HG03139 (cell line): ENCODE data around the gene DNM3.

Experiments
- ATAC-seq: cut with Tn5 transposase; IDR thresholded peaks from one replicate; pipeline ENCODE4 v1.9.1; 2021; ENCODE audit not compliant: unreplicated experiment

Gene DNM3

DNA sequence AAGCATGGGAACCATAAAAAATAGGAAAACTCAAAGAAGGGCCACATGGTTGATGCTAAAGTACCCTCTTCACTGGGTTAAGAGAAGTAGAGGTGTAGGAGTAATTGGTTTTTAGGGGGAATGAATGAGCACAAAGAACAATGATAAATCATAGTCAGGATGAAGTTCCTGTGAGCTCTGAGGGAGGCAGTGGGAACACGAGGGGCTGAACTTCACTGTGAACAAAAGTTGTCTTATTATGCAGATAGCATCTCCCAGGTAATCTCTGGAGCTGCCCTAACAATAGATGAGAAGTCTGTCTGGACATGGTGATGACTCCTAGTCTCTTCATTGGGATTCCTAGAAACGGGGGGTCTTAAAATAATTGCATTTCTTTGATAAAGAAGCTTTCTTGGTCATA, 127.9 kb downstream of the DNM3 start:
- no peak for ATAC-seq

- ATAC-seq = no peak
Measured at GRCh38 chr1:171969813-171970212, 128.5 kb downstream of the DNM3 start.

GRCh38 chr1:171972846-171973245, 131.5 kb downstream of the DNM3 start:
- ATAC-seq = no peak

DNA sequence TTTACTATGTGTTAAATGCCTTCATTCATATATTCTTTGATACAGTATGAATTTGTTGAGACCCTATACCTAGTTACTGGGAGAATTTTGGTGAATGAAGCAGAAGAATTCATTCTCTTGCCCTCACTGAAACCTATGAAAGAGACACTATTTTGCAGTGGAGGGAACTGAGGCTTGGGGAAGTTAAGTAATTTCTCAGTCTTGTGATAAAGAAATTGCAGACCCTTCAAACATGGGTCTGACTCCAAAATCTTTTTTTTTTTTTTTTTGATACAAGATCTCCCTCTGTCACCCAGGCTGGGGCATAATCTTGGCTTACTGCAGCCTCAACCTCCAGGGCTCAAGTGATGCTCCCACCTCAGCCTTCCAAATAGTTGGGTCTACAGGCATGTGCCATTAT, 132.1 kb downstream of the DNM3 start:
- no peak for ATAC-seq

DNA sequence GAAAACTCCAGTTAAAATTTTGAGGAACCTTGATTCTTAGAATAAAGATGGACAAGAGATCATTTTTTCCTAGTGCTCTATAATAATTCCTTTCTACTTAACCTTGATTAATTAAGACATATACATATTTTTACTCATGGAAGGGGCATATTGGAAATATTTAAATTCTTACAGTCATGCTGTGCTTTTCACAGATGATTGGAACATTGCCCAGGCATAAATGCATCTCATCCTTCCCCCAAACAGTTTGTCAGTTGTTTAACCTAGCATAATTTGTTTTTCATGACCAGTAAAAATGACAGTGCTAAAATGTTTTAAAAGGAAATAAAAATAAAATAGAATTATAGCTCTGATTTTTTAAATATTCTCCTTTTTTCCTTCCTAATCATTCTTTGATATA, 140.0 kb downstream of the DNM3 start:
- ATAC-seq = no peak

DNA sequence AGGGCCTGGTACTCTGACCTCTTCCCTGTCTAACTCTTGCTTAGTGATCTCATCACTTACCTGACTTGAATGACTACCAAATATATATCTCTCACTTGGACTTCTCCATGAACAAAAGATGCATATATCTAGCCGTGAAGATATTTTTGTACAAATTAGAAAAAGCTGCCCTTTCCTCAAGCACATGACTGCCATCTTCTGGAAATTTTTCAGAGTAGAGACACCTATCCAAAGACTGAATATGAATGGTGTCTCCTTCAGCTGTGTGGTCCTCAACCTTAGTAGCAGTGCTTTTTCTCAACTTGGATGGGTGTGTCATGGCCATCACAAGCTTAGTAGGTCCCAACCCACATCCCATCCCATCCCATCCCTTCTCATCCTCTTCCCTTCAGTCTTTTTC, 142.3 kb downstream of the DNM3 start:
- ATAC-seq = no peak

- no peak for ATAC-seq
Measured at GRCh38 chr1:171984262-171984661, 143.0 kb downstream of the DNM3 start.

DNA sequence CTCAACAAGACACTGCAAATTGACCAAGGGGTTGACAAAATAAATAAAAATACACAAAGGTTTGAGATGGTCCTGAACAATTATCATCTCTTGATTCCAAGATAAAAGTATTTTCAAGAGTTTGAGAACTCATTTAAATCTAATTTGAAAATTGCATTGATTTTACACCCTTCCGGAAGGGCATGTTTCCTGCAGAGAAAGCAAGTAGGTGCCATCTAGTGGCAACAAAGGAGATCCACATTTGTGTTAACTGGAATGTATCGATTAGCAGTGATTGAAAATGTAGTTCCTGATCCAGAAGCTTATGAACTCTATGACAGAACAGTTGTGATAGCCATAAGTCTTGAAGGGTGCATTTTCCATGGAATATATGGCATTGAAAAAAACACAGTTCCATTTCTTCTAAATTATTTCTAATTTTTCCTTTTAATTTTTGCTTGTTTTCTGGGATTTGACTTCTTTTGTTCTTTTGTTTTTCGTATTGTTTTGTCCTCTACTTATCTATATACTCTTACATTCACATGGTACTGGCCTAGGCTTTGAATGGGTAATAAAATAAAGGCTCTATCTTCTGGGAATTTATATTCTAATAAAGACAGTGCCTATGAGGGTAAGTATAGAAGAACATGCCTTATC, 143.7 kb downstream of the DNM3 start:
- ATAC-seq = no peak

DNA sequence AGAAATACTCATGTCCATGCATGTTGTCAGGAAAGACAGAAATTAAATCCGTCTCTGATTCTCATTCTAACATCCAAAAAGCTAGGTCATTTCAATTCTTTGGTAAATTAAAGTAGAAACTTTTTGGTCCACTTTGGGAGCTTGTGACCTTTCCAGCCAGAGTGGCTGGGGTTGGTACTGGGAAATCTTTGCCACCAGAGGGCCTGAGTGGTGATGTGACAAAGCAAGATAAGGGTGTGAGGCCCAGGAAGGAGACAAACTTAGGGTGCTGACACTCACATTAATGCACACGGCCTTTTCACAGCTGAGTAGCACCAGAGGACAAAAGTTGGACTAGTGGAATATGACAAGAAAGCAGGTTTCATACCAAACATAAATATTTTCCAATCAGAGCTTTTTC, 144.3 kb downstream of the DNM3 start:
- ATAC-seq = no peak

- ATAC-seq = no peak
Measured at GRCh38 chr1:171988243-171988885, 147.1 kb downstream of the DNM3 start.

DNA sequence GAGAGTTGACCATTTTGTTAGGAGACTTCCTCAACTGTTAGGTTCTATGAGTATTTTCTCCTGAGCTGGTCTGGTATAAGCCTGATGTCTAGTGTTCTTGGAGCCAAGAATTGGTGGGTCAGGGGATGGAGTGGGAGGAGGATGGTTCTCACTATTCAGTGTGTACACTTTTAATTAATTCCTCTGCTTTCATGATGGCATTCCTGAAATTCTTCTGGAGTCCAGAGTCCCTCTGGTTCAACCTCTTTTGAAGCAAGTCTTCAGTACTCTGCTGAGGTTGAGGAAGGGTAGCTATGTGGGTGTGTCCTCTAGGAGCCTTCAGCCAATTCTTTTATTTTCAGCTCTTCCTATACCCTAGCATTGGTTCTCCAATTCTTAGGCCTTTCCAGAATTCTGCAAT, 149.1 kb downstream of the DNM3 start:
- ATAC-seq = no peak

- ATAC-seq = no peak
Measured at GRCh38 chr1:171994293-171994692, 153.0 kb downstream of the DNM3 start.

DNA sequence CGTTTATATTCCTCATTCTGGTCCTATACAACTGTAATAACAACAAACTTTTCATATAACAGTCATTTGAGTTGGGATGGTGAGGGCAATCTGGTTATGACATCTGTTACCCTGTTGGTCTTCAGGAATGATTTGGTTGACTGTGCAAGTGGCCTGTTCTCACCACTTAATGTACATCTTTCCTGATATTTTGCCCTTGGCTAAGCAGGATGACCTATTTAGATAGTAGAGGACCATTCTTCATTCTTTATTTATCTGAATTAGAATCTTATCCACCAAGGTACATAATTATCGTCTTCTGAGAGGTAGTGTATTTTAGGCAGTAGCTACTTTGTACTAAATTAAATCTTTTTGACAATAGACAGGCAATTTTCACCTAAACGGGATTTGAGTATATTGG, 154.3 kb downstream of the DNM3 start:
- ATAC-seq = no peak

- no peak for ATAC-seq
Measured at GRCh38 chr1:171997936-171998335, 156.6 kb downstream of the DNM3 start.

DNA sequence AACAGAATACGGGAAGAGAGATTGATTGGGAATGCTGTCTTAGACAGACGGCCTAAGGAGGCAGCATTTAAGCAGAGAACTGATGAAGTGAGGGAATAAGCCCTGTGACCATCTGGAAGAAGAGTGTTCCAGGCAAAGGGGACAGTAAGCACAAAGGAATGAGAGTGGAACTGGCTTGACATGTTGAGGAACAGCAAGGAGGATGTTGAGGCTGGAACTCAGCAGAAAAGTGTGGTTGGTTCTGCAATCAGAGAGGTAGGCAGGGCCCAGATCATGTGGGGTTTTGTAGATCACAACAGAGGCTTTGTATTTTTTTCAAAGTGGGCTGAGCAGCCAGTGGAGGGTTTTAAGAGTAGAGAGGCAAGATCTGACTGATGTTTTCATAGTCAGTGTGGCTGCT, 157.4 kb downstream of the DNM3 start:
- ATAC-seq = no peak

GRCh38 chr1:171999756-172000155, 158.5 kb downstream of the DNM3 start:
- ATAC-seq = no peak

GRCh38 chr1:172001288-172001687, 160.0 kb downstream of the DNM3 start:
- no peak for ATAC-seq

DNA sequence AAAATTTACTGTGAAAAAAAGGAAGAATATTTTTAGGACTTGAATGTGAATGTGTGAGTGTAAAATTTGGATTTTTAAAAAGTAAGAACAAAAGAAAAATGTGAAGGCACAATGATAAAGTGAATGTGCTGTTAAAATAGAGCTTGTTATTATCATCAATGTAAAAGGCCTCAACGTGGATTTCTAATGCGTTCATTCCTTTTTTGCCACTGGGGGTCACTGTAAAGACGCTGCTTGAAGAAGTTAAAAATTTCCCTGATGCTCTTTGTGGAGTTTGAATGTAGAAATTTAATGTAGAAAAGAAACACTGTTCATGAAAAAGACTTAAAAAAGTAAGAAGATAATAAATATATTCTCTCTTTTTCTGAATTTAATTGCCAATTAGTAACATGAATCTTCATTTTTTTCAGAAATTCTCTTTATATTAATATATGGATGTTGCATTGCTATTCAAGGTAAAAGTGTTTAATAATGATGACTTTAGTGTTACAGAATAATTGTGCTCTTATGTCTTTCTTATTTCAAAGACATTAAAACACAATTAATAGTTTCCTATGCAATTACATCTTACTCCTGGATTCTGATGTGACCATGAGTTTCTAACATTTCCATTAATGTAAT, 161.5 kb downstream of the DNM3 start:
- no peak for ATAC-seq

DNA sequence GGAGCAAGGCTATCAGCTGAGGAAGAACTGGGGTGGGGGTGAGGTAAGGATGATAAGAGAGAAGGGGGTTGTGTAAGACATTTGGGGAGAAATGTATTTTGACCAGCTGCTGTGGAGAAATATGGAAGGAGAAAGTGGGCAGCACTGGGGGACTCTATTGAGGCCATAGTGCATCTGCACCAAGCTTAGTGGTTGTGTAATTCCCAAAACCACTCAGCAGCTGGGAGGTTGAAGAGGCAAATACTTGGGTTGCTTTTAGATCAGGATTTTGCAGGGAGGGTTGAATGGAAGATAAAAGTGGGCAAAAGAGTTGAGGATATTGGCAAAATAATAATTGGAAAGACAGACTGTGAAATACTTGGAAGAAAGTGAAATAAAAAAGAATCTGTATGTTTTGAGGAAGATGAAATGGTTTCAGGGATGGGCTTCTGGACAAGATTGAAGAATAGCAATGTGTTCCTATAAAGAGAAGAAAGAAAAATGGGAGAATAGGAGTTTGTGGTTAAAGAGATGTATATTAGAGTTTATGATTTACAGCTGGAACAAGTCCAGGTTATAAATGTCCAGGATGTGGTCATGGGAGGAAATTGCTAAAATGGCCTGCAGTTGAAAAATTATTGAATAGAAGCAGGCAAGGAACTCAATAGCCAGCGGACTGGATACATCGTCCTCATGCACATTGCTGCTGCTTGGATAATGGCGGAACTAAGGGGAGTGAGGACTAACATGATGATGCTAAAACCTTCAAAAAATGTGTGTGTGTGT, 162.7 kb downstream of the DNM3 start:
- no peak for ATAC-seq

- ATAC-seq = no peak
Measured at GRCh38 chr1:172004671-172005070, 163.4 kb downstream of the DNM3 start.

DNA sequence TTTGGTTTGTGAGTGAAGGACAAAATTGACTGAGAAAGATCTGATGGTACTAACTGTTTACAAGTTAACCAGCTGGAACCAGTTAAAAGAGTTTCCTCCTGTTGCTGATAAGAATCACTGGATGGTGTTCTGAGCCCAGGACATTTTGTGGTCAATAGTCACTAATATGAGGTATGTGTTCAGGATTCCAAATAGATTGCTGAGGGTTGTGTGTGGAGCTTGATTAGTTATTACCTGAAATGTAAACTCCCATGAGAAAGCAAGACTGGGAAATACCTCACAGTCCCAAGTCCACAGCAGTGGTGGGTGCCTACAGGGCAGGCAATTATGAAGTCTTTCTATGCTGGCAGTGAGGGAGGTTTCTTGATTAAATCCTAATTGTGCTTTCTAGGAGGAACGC, 164.6 kb downstream of the DNM3 start:
- no peak for ATAC-seq

GRCh38 chr1:172006660-172007059, 165.4 kb downstream of the DNM3 start:
- no peak for ATAC-seq
